H4 (cell line): ENCODE data around the gene GREB1. TPM values are rescaled to one million over a fixed set of nuclear protein-coding genes. Genes with fewer than 3 reads are reported as not detected.

Experiments used
- DNase-seq: peaks from one replicate; pipeline ENCODE4 v3.0.0-alpha.2; 2015; ENCODE audit warnings: low spot score
- total RNA-seq: library from RNA; depleted of rRNA; stranded (reverse); fragments of >200 nt; shearing (Covaris generic); gene quantifications from 2 replicates; pipeline ENCODE4 v1.2.3, GENCODE V29; 2014; rRNA removed

Gene GREB1
- 4.2 and 6.6 TPM in 2 replicates for total RNA-seq

- DNase-seq = no peak
These were observed at the start of gene GREB1 for GRCh38 chr2:11533278-11534070. Gene GREB1 (plus strand): TSS chr2:11534045. CDS start chr2:11556615, 22,570 bp downstream.

- DNase-seq = no peak
These were observed 45.0 kb upstream of the GREB1 start for GRCh38 chr2:11488809-11489208.

DNA sequence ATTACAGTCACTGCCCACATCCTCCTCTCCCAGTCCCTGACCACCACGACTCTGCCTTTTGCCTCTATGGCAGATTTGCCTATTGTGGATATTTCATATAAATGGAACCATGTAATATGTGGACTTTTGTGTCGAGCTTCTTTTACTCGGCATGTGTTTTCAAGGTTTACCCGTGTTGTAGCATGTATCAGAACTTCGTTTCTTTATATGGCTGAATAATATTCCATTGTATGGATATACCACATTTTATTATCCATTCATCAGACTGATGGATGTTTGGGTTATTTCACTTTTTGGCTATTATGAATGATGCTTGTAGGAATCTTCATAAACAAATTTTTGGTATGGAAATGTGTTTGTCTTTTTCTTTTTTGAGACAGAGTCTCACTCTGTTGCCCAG lies 43.7 kb upstream of the GREB1 start:
- DNase-seq = no peak

GRCh38 chr2:11491348-11491933 lies 42.4 kb upstream of the GREB1 start:
- DNase-seq = no peak

- no peak for DNase-seq
These were observed 41.6 kb upstream of the GREB1 start for GRCh38 chr2:11492244-11492643.

GRCh38 chr2:11492720-11493119 lies 41.1 kb upstream of the GREB1 start:
- no peak for DNase-seq

DNA sequence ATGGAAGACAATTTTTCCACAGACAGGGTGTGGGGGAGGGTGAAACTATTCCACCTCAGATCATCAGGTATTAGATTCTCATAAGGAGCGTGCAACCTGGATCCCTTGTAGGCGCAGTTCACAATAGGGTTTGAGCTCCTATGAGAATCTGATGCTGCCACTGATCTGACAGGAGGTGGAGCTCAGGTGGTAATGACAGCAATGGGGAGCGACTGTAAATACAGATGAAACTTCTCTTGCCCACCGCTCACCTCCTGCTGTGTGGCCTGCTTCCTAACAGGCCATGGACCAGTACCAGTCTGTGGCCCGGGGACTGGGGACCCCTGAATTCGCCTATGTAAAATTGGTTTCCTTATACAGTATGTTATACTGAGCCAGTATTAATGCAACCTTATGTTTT lies 40.6 kb upstream of the GREB1 start:
- no peak for DNase-seq

- DNase-seq = no peak
These were observed 39.5 kb upstream of the GREB1 start for GRCh38 chr2:11494310-11494709.

GRCh38 chr2:11495844-11496681 lies 37.8 kb upstream of the GREB1 start:
- DNase-seq = no peak

- DNase-seq = no peak
These were observed 35.3 kb upstream of the GREB1 start for GRCh38 chr2:11498543-11499034.

GRCh38 chr2:11499081-11499743 lies 34.6 kb upstream of the GREB1 start:
- DNase-seq = no peak

GRCh38 chr2:11500702-11501303 lies 33.0 kb upstream of the GREB1 start:
- no peak for DNase-seq

DNA sequence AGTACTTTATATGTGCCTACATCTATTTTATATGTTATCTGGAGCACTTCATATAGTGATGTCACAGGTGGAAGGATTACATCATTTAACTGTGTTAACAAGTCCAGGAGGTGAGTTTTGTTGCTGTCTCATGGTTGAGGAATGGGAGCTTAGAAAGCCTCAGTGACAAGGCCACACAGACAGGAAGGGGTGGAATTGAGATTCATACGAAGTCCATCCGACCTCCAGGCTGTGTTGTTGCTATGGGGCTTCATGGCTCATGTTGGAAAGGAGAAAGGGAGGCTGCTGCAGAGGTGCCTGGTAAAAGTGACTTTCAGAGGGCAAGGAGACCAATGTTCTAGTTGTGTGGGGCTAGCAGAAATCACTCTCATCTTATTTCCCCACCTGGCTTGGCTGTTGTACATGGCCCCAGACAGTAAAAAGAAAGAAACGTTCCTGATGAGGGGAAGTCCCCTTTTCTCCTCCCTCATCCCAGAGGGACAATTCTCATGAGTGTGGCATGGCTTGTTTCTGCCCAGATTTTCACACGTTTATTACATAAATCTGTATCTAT lies 31.0 kb upstream of the GREB1 start:
- DNase-seq = no peak

- DNase-seq = no peak
These were observed 30.4 kb upstream of the GREB1 start for GRCh38 chr2:11503354-11503927.

DNA sequence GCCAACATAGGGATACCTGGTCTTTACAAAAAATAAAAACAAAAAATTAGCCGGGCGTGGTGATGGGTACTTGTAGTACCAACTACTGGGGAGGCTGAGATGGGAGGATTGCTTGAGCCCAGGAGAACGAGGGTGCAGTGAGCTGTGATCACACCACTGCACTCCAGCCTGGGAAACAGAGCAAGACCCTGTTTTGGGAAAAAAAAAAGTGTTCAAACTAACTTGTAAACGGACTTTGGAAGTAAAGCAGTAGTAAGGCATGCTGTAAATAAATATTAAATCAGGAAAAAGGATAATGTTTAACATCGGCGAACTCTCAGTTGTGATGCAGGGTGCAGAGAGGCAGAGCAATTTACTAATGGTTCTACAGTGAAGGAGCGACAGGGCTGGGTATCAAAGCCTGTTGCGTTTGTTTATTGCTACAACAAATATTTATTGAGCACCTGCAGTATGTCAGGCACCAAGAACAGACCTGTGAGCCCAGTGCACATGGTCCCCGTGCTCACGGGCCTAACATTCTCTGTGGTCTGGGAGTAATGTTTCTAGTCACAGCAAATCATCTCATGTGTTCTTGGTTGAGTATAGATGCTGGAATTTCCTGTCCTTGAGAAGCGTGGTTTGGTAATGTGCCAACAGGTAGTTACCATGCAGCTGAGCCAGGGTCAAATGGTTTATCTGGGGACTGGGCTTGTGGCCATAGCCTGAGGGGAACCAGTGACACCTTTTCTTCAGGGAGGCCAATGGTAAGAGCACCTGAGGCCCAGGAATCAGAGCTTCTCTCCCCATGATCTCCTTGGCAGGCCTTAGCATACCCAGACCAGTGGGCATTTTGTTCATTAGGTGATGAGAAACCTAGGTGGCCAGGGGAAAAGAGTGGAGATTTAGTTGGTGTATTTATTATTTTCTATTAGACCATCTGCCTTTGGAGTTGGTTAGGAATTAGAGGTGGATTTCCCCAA lies 27.9 kb upstream of the GREB1 start:
- peak; percentile 37 for DNase-seq

DNA sequence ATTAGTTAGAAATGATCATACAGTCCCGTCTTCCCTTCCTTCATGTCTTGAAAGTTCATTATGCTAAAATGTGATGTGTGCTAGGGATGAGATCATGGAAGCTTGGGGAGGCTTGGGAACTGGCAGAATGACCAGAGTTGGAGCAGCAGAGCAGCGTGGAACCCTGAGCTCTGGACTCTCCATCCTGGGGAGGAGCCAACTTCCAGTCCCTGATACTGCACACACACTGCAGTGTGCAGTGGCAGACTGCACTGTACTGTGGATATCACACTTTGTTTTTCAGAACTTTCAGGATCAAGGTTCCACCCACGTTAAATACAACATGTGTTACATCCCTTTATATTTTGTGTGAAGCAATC lies 27.3 kb upstream of the GREB1 start:
- no peak for DNase-seq

GRCh38 chr2:11507517-11507916 lies 26.3 kb upstream of the GREB1 start:
- no peak for DNase-seq

DNA sequence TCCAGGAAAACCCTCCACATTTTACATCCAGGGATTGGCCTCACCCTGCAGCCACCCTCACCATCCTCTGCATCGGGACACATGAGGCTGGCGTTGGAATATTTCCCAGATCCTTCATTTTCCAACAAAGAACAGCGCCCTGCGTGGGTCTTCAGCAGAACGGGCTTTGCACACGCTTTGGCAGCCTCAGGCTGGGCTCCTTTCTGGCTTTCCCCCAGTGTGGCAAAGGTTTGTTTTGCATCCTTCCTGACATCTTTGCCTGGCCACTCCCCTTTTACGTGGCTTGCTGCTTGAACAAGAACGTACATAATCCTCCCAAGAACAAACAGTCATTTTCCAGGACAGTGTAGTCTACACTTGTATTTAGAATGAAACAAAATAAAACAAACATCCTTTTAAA lies 25.6 kb upstream of the GREB1 start:
- DNase-seq = peak; percentile 38

DNA sequence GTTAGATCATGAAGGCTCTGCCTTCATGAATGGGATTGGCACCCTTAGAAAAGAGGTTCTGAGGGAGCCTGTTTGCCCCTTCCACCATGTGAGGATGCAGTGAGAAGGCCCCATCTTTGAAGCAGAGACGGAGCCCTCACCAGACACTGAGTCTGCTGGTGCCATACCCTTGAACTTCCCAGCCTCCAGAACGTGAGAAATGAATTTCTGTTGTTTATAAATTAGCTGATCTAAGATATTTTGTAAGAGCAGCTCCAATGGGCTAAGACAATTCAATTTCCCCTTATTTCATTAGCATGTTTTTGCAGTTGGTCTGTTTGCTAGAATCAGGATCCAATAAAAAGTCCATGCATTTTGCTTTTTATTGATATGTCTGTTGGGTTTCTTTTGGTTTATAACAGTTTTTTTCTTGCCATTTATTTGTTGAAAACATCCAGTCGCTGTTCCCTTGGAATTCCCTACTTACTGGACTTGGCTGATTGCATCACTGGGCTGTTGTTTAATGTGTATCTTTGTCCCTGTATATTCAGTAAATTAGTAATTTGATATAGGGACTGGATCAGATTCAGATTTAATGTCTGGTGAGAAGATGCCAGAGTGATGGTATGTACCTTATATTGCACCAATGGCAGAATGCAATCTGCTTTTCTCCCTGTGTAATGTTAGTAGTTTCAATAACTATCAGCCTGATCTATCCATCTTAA lies 24.0 kb upstream of the GREB1 start:
- DNase-seq = no peak
